D721Med (cell line): Measurements from ENCODE around the gene COL4A3.

Experiments
- DNase-seq: peaks from one replicate; pipeline ENCODE4 v3.0.0; 2011; ENCODE audit warnings: low spot score; ENCODE audit not compliant: insufficient read length
- FAIRE-seq: peaks from 2 replicates; lab custom pipeline; 2011; peaks lifted over from hg19 to GRCh38; lab: Jason Lieb, UNC
- CTCF ChIP-seq: IDR thresholded peaks from 2 replicates; pipeline ENCODE4 v1.5.1; 2012; ENCODE audit warnings: mild to moderate bottlenecking, control low read depth; ENCODE audit not compliant: insufficient read depth; ENCODE audit errors: missing control alignments

COL4A3 gene

GRCh38 chr2:227146456-227146855, 18.0 kb upstream of the COL4A3 start:
- DNase-seq: no peak
- no peak for TF ChIP-seq CTCF
- no peak for FAIRE-seq

- DNase-seq (no peak), FAIRE-seq (no peak)
- no peak for TF ChIP-seq CTCF
Observed at GRCh38 chr2:227147023-227147422, 17.4 kb upstream of the COL4A3 start.

- TF ChIP-seq CTCF: no peak
- FAIRE-seq (no peak), DNase-seq (no peak)
Observed at GRCh38 chr2:227148106-227148505, 16.3 kb upstream of the COL4A3 start.

GRCh38 chr2:227150222-227150936, 14.0 kb upstream of the COL4A3 start:
- no peak for FAIRE-seq
- no peak for DNase-seq
- TF ChIP-seq CTCF: no peak

GRCh38 chr2:227152093-227152766, 12.2 kb upstream of the COL4A3 start:
- FAIRE-seq: no peak

GRCh38 chr2:227153307-227153706, 11.1 kb upstream of the COL4A3 start:
- DNase-seq (no peak), FAIRE-seq (no peak)
- TF ChIP-seq CTCF: no peak

More at GRCh38 chr2:227152093-227152766, 12.2 kb upstream of the COL4A3 start:
- TF ChIP-seq CTCF: no peak
- DNase-seq: no peak
